HuH-7.5 (cell line): ENCODE data around the gene SLC4A8.
"Not testable (repeated sequence)": the region's sequence is repeated elsewhere in the genome, so short reads cannot be mapped to it uniquely, and the experiment has no call there.

Source experiments
- DNase-seq: peaks from one replicate; pipeline ENCODE4 v3.0.0; 2011; ENCODE audit warnings: low spot score

SLC4A8 gene

DNA sequence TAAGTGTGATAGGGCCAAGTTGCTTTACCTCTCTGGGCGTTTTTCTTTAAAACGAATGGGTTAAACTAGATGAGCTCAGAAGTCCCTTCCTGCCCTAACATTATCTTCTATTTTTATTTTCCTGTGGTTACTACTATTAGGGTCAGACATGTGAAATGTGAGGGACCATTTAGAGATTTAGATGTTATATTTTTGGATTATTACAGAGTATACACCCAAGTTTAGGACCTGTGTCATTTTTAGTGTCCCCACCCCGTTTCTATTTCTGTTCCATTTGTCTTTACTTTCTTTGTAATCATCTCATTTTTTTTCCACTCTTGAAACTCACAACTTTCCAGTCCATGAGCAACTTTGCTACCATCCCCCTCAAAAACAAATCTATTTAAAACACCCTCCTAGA lies 56.3 kb downstream of the SLC4A8 start:
- no peak for DNase-seq

DNA sequence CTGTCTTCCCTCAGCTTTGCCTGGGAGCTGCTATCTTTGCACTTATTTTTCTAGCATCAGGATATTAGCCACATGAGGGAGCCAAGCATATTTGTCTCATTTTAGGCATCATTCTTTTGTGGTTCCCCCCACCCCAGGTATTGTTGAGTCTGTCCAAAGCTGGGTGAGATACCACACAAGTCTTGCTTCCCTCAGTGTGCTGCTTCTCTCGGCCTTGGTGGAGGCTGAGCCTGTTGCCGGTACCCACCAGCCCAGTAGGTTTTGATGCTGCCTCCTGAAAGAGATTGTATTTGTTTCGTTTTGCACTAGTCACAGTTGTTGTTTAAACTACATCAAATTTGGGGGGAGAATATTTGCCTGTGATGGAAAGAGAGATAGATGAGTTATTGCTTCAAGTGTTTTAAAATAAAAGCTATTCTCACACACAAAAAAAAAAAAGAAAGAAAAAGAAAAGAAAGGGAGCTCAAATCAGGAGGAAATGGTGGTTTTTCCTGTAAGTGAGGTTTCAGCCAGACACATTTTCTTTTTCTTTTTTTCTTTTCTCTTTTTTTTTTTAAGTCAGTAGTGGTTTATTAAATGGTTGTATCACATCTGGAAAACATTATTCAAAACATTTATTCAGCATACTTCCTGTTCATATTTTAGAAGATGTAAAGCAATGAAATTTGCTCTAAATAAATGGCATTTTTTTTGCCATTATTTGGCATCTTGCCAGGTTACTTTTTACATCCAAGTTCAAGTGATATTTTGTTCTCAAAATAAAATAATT lies 58.5 kb downstream of the SLC4A8 start:
- no peak for DNase-seq

GRCh38 chr12:51484119-51484518 lies 59.5 kb downstream of the SLC4A8 start:
- DNase-seq: no peak

GRCh38 chr12:51488281-51488680 lies 63.6 kb downstream of the SLC4A8 start:
- DNase-seq: no peak

DNA sequence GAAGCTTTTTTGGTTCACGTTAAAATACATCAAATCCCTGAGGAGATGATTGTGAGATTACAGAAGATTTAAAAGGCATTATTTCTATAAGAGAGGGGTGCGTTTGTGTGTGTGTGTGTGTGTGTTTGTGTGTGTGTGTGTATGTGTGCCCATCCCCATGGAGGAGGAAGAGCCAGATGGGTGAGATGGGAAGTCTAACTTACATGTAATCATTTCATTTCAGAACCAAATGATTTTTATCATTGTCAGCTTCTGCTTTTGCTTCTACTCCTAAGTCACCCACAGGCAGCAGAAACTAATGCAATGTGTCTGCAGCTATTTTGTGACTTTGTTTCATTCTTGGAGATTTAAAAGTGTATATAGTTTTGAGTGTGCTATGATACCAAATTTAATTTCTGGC lies 68.7 kb downstream of the SLC4A8 start:
- DNase-seq: no peak

GRCh38 chr12:51496895-51497294 lies 72.3 kb downstream of the SLC4A8 start:
- no peak for DNase-seq

DNA sequence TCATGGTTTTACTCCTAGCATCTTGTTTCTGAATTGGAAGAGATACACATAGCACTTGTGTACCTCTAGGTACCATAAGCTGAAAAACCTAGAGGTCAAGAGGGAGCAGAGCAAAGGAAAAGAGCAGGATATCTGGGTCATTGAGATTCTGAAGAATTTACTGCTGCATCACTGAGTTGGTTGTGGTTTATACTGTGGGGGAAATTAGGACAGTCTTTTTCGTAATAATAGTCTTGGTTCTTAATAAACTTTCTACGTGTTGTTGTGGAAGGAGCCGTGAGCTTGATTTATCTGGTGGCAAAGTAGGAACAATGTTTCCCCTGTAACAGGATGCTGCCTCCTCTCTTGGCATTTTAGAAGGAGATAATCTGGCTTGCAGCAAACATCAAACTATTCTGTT lies 80.2 kb downstream of the SLC4A8 start:
- DNase-seq: no peak

DNA sequence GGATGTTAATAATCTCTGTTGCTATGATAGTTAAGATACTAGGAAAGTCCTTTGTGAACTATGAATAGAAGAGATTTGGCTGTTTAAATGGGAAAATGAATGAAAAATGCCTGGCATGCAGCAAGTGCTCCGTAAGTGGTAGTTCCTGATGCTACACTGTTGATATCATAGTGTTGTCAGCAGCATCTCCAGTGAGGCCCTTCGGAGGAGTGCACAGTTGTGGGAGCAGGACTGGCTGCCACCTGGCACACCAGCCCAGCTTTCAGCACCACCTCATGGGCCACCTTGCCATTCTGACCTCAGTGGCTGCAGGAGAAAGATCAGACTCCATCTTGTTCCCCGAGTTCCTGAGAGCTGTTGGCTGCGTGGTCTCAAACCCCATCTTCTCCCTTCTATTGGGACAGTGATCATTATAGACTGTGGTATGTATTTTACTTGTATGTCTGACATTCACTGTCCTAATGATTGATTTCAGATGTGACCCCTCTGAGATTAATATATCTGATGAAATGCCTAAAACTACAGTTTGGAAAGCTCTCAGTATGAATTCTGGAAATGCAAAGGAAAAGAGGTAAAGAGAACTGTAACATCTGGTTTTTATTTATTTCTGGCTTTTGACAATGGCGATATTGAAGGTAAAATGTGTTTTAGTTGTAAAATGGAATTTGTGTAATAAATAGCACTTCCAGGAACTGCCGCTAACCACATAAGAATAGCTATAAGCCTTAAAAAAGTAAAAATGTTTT lies 80.9 kb downstream of the SLC4A8 start:
- no peak for DNase-seq

DNA sequence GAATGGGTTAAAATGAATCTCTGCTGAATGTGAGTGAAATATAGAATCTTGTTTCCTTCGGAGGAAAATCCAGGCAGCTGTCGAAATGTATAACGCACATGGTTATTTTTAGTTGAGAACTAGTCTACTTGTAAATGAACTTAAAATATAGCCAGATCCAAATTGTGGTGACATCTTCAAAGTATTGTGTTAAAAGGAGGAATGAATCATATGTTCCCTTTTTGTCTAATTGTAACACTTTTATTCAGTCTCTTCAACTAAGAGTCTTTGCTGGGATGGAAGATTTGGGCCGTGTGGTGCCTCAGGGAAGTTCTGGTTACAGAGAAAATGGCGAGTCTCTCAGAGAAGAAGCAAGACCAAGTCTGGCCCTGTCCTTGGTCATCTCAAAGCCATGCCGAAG lies 82.5 kb downstream of the SLC4A8 start:
- no peak for DNase-seq

- no peak for DNase-seq
Measured at GRCh38 chr12:51508285-51508684, 83.7 kb downstream of the SLC4A8 start.

GRCh38 chr12:51511546-51512260 lies 87.1 kb downstream of the SLC4A8 start:
- no peak for DNase-seq

GRCh38 chr12:51512438-51512837 lies 87.8 kb downstream of the SLC4A8 start:
- DNase-seq: no peak

DNA sequence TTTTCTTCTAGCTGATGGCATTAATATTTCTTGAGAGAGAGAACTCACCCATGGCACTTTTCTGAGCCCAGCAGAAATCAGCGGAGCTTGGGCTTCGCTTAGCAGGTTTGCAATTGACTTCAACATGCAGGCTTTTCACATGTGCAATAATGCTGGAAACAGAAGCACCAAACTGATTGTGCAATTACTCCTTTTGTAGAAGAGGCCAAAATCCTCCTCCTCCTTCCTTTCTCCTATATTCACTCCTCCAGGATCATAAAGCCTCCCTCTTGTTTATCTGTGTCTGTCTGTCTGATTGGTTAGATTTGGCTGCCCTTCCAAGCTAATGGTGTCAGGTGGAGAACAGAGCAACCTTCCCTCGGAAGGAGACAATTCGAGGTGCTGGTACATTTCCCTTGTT lies 90.4 kb downstream of the SLC4A8 start:
- not testable (repeated sequence) for DNase-seq

DNA sequence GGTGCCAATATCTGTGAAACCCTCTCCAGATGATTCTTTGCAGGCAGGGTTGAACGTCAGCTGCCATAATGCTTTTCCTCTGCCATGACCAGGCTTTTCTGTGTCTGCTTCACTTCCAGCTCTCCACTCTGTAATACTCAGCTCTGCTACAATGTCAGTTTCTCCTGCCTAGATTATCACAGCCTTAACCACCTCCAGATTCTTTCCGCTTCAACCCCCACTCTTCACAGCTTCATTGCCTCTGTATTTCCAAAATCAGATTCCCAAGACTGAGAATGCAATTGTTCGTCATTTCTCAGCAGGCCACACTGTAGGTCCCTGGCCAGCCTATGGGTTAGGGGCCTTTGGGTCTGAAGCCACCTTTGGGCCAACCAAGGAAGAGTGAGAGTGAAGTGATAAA lies 92.7 kb downstream of the SLC4A8 start:
- DNase-seq: no peak

- DNase-seq: no peak
Measured at GRCh38 chr12:51517800-51518199, 93.2 kb downstream of the SLC4A8 start.

GRCh38 chr12:51519755-51520154 lies 95.1 kb downstream of the SLC4A8 start:
- DNase-seq: no peak

DNA sequence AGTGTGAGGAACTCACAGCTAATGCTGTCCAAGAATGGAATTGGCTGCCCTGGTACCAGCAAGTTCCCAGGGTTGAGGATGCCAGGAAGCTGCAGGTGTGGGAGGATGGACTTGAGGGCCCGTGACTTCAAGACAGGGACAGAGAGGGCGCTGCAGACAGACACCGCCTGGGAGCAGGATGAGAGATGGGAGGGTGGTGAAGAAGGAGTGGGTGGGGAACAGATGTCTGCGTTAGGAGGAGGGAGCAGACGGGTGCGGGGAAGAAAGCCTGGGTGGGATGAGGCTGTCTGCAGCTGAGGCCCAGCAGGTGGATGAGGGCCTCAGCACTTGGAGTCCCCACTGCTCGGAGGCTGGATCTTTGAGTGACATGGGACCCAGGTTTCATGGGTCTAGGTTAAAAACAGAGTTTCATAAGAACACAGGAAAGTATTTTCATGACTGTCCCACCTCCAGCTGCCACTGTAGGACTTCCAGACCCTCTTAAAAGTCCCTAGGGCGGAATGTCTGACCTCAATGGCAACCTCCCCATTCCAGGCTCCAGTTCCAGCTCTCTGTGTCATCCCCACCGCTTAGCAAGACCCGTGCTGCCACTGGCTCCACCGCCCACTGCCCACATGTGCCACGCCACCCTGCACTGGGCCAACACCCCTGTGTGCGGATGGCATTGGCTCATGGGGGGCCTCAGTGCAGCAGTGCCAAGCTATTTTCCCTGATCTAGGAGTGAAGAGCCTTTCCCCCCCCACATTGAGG lies 96.1 kb downstream of the SLC4A8 start:
- no peak for DNase-seq

DNA sequence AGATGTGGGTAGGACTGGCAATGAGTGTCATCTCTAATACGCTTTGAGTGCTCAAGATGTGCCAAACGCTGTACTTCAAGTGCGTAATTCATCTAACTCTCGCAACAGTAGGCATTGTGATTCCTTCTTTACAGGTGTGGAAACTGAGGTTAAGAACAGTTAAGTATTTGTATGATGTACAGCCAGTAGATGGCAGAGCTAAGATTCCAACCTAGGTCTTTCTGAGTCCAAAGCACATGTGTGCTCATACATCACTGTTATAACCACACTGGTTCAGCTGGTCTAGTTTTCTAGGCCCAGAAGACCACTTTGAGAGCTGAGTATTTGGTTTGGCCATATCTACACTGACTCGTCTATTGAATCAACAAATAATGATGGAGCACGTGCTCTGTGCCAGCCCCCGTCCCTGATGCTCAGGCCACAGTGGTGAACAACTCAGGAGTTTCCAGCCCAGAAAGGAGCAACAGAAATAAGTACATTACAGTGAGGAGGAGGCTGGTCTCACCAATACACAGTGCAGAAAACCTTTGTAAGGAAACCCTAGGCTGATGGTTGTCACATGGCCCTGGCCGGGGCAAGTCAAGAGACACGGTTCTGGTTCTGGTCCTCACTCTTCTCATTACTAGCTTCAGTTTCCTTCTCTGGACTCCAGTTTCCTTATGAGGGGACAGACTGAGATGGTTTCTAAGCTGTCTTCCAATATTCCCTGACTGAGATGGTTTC lies 97.1 kb downstream of the SLC4A8 start:
- DNase-seq: no peak

- DNase-seq: no peak
Measured at GRCh38 chr12:51522696-51523095, 98.1 kb downstream of the SLC4A8 start.

DNA sequence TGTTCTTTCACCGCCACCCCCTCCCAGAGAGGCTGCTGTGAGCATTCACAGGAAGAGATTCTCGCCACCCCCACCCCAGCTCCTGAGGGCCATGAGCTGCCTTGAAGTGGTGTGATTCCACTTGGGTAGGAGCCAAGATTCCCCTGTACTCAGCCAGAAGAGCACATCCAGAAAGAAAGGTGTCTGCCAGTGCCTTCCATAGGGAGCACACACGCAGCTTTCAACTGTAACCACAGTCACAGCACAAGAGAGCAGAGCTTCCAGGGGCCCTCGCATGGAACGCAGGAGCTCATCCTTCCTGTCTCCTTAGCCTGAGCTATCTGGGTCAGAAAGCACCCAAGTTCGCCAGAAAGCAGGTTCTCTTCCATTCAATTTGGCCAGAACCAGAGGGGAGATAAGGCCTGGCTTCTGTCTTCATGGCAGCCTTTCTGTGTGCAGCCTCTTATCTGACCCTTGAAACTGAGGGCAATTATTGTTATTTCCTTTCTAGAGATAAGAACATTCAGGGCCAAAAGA lies 99.8 kb downstream of the SLC4A8 start:
- DNase-seq: no peak

- no peak for DNase-seq
Measured at GRCh38 chr12:51525518-51525917, 100.9 kb downstream of the SLC4A8 start.
